GM10266 (cell line): ENCODE measurements around the gene IGFBP7.

ENCODE experiments used
- DNase-seq: peaks from one replicate; pipeline ENCODE4 v3.0.0; 2012; ENCODE audit errors: extremely low spot score
- CTCF ChIP-seq: IDR thresholded peaks from 2 replicates; pipeline ENCODE4 v1.5.1; 2012; ENCODE audit warnings: mild to moderate bottlenecking, low read depth; ENCODE audit not compliant: control insufficient read depth, insufficient read depth; ENCODE audit errors: missing control alignments

The IGFBP7 gene

GRCh38 chr4:57131849-57132742 lies 21.9 kb upstream of the IGFBP7 start:
- TF ChIP-seq CTCF = no peak

GRCh38 chr4:57129477-57129876 lies 19.3 kb upstream of the IGFBP7 start:
- no peak for DNase-seq
- TF ChIP-seq CTCF = no peak

More at GRCh38 chr4:57131849-57132742, 21.9 kb upstream of the IGFBP7 start:
- no peak for DNase-seq

GRCh38 chr4:57127361-57127760 lies 17.2 kb upstream of the IGFBP7 start:
- TF ChIP-seq CTCF = no peak
- DNase-seq = no peak

GRCh38 chr4:57125996-57126395 lies 15.8 kb upstream of the IGFBP7 start:
- DNase-seq = no peak
- no peak for TF ChIP-seq CTCF

- no peak for TF ChIP-seq CTCF
- no peak for DNase-seq
Observed at GRCh38 chr4:57124145-57124544, 14.0 kb upstream of the IGFBP7 start.

- no peak for DNase-seq
- no peak for TF ChIP-seq CTCF
Observed at GRCh38 chr4:57122959-57123358, 12.8 kb upstream of the IGFBP7 start.

- no peak for DNase-seq
- no peak for TF ChIP-seq CTCF
Observed at GRCh38 chr4:57119054-57119651, 9.0 kb upstream of the IGFBP7 start.
